HUES48 (cell line): ENCODE data around the gene B4GALT4.

Source experiments
- H3K27ac ChIP-seq: one replicate; pipeline ENCODE4 v1.7.0; 2013; ENCODE audit warnings: low read depth, low read length, inconsistent platforms
- H3K27me3 ChIP-seq: 2 replicates; pipeline ENCODE4 v1.6.1; 2013; ENCODE audit warnings: mild to moderate bottlenecking, low read length; ENCODE audit not compliant: control insufficient read depth, insufficient read depth
- H3K36me3 ChIP-seq: 2 replicates; pipeline ENCODE4 v1.6.1; 2013; ENCODE audit warnings: low read length; ENCODE audit not compliant: control insufficient read depth, insufficient read depth
- H3K4me1 ChIP-seq: 2 replicates; pipeline ENCODE4 v1.6.1; 2013; ENCODE audit warnings: mild to moderate bottlenecking, low read length; ENCODE audit not compliant: control insufficient read depth, insufficient read depth
- H3K4me3 ChIP-seq: 2 replicates; pipeline ENCODE4 v1.5.1; 2013; ENCODE audit warnings: mild to moderate bottlenecking, low read depth, low read length
- H3K9ac ChIP-seq: 2 replicates; pipeline ENCODE4 v1.6.1; 2013; ENCODE audit warnings: mild to moderate bottlenecking, low read depth, low read length, moderate library complexity
- H3K9me3 ChIP-seq: 2 replicates; pipeline ENCODE4 v1.6.1; 2013; ENCODE audit warnings: low read length; ENCODE audit not compliant: control insufficient read depth, insufficient read depth

B4GALT4 gene

DNA sequence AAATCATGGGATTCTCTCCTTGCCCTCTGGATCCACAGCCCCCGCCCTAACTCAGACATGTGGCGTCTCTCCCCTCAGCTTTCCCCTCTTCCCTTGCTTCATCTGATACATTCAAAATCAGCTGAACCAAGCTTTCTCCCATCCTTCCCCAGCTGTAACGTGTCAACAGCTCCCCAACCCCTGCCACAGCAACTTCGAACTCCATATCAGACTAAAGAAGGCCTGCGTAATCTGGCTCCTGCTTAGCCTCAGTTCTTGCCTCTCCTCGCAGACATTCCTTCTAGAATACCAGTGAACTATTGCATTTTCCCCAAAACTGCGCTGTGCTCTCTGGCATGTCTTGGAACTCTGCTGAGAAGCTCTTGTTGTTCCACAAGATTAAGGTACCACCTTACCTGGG is 18.3 kb downstream of the B4GALT4 start:
- Histone ChIP-seq H3K27me3 (no peaks in the 10 kb centered on the region), H3K4me3 (no peak overlapping the region), H3K9me3 (no peaks in the 10 kb centered on the region), H3K36me3 (peaks cover 93% of the 10 kb centered on the region), H3K4me1 (no peaks in the 10 kb centered on the region), H3K27ac (no peak overlapping the region), H3K9ac (no peak overlapping the region)

- no peaks in the 10 kb centered on the region for H3K4me1 ChIP-seq
- H3K36me3 ChIP-seq = peaks cover 92% of the 10 kb centered on the region
- no peak overlapping the region for H3K27ac ChIP-seq
- no peaks in the 10 kb centered on the region for H3K27me3 ChIP-seq
- no peak overlapping the region for H3K4me3 ChIP-seq
- H3K9ac ChIP-seq = no peak overlapping the region
- H3K9me3 ChIP-seq = no peaks in the 10 kb centered on the region
These were observed 18.8 kb downstream of the B4GALT4 start for GRCh38 chr3:119221779-119222320.

- Histone ChIP-seq H3K4me3 (no peak overlapping the region), H3K9ac (no peak overlapping the region), H3K27ac (no peak overlapping the region), H3K27me3 (no peaks in the 10 kb centered on the region), H3K9me3 (no peaks in the 10 kb centered on the region), H3K36me3 (peaks cover 92% of the 10 kb centered on the region), H3K4me1 (no peaks in the 10 kb centered on the region)
These were observed 19.6 kb downstream of the B4GALT4 start for GRCh38 chr3:119220970-119221667.

- Histone ChIP-seq H3K4me3 (no peak overlapping the region), H3K27me3 (no peaks in the 10 kb centered on the region), H3K27ac (no peak overlapping the region), H3K36me3 (peaks cover 95% of the 10 kb centered on the region), H3K4me1 (no peaks in the 10 kb centered on the region), H3K9ac (no peak overlapping the region), H3K9me3 (no peaks in the 10 kb centered on the region)
These were observed 20.5 kb downstream of the B4GALT4 start for GRCh38 chr3:119220198-119220597.

GRCh38 chr3:119219069-119219468 is 21.6 kb downstream of the B4GALT4 start:
- Histone ChIP-seq H3K4me1 (no peaks in the 10 kb centered on the region), H3K36me3 (peaks cover 95% of the 10 kb centered on the region), H3K27ac (no peak overlapping the region), H3K4me3 (no peak overlapping the region), H3K9ac (no peak overlapping the region), H3K27me3 (no peaks in the 10 kb centered on the region), H3K9me3 (no peaks in the 10 kb centered on the region)

DNA sequence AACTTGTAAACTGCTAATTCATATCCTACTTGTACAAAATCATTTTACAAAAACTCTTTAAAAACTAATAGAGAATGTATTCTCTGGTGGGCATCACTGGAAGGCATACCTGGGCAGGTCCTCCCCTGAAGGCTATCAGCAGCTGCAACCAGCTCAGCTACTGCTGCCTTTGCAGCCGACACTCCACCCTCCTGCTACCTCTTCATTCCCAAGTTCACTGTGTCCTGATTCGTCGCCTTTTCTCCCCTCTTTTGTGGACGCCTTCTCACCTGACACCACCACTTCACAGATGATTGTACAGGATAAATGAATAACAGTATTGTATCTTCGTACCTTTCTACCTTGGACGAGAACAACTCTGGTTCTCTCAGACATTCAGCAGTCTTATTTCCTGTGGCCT is 28.9 kb downstream of the B4GALT4 start:
- H3K27ac ChIP-seq = no peak overlapping the region
- H3K4me1 ChIP-seq = no peaks in the 10 kb centered on the region
- H3K9ac ChIP-seq = no peak overlapping the region
- H3K4me3 ChIP-seq = no peak overlapping the region
- peaks cover 72% of the 10 kb centered on the region for H3K36me3 ChIP-seq
- H3K9me3 ChIP-seq = no peaks in the 10 kb centered on the region
- H3K27me3 ChIP-seq = no peaks in the 10 kb centered on the region

DNA sequence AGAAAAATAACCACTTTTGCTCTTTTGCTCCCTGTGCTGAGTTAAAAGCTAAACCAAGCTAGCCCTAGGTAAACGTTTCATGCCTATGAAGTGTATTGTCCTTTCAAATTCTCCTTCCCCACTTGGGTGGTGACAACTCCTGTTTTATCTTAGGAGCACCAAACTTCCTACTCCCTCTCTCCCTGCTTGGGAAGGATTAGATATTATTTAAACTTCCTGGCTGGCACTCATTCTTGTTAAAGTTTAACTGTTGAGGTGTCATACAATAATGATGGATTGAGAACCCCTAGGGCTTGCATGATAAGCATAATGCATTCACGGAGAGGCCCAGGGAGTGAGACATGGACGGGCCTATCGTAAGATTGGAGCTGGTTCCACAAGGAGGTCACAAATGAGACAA is 29.5 kb downstream of the B4GALT4 start:
- no peak overlapping the region for H3K4me3 ChIP-seq
- no peak overlapping the region for H3K9ac ChIP-seq
- no peak overlapping the region for H3K27ac ChIP-seq
- H3K9me3 ChIP-seq = no peaks in the 10 kb centered on the region
- H3K27me3 ChIP-seq = no peaks in the 10 kb centered on the region
- no peaks in the 10 kb centered on the region for H3K4me1 ChIP-seq
- peaks cover 66% of the 10 kb centered on the region for H3K36me3 ChIP-seq

DNA sequence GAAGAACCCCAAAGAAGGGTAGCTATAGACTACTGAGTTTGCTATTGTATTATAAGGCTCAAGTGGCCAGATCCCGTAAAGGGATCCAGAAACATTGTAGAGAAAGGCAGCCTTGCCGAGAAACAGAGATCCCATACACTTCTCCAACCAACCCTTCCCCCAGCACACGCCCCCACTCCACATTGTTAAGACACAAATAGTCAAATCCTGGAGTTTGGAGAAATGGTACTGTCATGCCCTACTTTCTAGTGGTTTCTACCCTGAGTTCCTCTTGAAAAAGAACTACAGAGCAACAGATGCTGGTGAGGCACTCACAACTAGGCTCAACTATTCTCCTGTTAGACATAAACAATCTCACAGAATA is 33.2 kb downstream of the B4GALT4 start:
- Histone ChIP-seq H3K27ac (no peak overlapping the region), H3K36me3 (peaks cover 29% of the 10 kb centered on the region), H3K27me3 (no peaks in the 10 kb centered on the region), H3K9me3 (no peaks in the 10 kb centered on the region), H3K4me1 (no peaks in the 10 kb centered on the region), H3K9ac (no peak overlapping the region), H3K4me3 (no peak overlapping the region)

- Histone ChIP-seq H3K27me3 (no peaks in the 10 kb centered on the region), H3K9me3 (no peaks in the 10 kb centered on the region), H3K4me3 (no peak overlapping the region), H3K4me1 (no peaks in the 10 kb centered on the region), H3K9ac (no peak overlapping the region), H3K27ac (peak overlapping the region; percentile 1), H3K36me3 (peaks cover 23% of the 10 kb centered on the region)
These were observed 33.8 kb downstream of the B4GALT4 start for GRCh38 chr3:119206611-119207511.

GRCh38 chr3:119205685-119206084 is 35.0 kb downstream of the B4GALT4 start:
- no peak overlapping the region for H3K27ac ChIP-seq
- no peaks in the 10 kb centered on the region for H3K4me1 ChIP-seq
- peaks cover 13% of the 10 kb centered on the region for H3K36me3 ChIP-seq
- H3K9me3 ChIP-seq = no peaks in the 10 kb centered on the region
- H3K9ac ChIP-seq = no peak overlapping the region
- H3K27me3 ChIP-seq = no peaks in the 10 kb centered on the region
- no peak overlapping the region for H3K4me3 ChIP-seq

DNA sequence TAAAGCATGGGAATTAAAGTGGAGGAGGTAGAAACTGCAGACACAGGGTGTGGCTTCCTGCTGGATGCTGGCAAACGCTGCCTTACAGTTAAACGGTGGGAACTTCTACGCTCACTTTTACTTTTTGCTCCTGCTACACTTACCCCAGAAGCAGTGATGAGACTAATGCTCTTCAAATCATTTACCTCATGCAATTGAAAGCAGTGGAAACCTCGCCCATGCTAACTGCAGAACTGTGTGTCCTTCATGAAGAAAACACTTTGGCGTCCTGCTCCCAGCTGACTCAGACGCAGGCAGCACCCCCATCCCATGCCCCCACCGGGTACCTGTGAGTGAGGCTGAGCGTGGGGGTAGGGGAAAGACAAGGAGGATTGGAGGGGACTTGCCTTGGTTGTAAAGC is 35.5 kb downstream of the B4GALT4 start:
- peaks cover 9% of the 10 kb centered on the region for H3K36me3 ChIP-seq
- H3K9ac ChIP-seq = no peak overlapping the region
- H3K27me3 ChIP-seq = no peaks in the 10 kb centered on the region
- no peaks in the 10 kb centered on the region for H3K4me1 ChIP-seq
- no peak overlapping the region for H3K4me3 ChIP-seq
- H3K9me3 ChIP-seq = no peaks in the 10 kb centered on the region
- no peak overlapping the region for H3K27ac ChIP-seq
